ENCODE measurements around the gene STIL.
"Not testable (repeated sequence)": the region's sequence is repeated elsewhere in the genome, so short reads cannot be mapped to it uniquely, and the experiment has no call there.

The STIL gene

GRCh38 chr1:47313915-47314664 lies at the start of gene STIL:
STIL (minus strand) TSS chr1:47314147; CDS start chr1:47310319, 3,828 bp downstream.
- peaks cover 0 to 5% of the 10 kb centered on the region in 2 donors for H3K36me3 ChIP-seq (ENCODE audit: control insufficient read depth in 2 of 2, insufficient read depth in 2 of 2, low read length in 2 of 2)
- no peaks in the 10 kb centered on the region for H3K9me3 ChIP-seq (ENCODE audit: control insufficient read depth in 2 of 2, low read length in 2 of 2)
- H3K9ac ChIP-seq (ENCODE audit: low read depth in 1 of 2, low read length in 2 of 2), result peak within 1 kb of the TSS; percentile 77 to 81
- H3K4me1 ChIP-seq (ENCODE audit: control insufficient read depth in 2 of 2, insufficient read depth in 2 of 2, low read length in 2 of 2), result peaks cover 5 to 7% of the 10 kb centered on the region in 2 donors
- peak within 1 kb of the TSS; percentile 87 to 91 for H3K27ac ChIP-seq (ENCODE audit: low read depth in 2 of 2, low read length in 2 of 2)
- no peaks in the 10 kb centered on the region for H3K27me3 ChIP-seq (ENCODE audit: control insufficient read depth in 2 of 2, insufficient read depth in 2 of 2, low read length in 2 of 2)
- H3K4me3 ChIP-seq (ENCODE audit: low read length in 2 of 2), result peak within 1 kb of the TSS; percentile 75 to 94

GRCh38 chr1:47362828-47363227 lies 48.9 kb upstream of the STIL start:
- Histone ChIP-seq H3K4me3 (ENCODE audit: low read length in 2 of 2) (no peak overlapping the region), H3K9ac (ENCODE audit: low read depth in 1 of 2, low read length in 2 of 2) (no peak overlapping the region), H3K9me3 (ENCODE audit: control insufficient read depth in 2 of 2, low read length in 2 of 2) (no peaks in the 10 kb centered on the region), H3K36me3 (ENCODE audit: control insufficient read depth in 2 of 2, insufficient read depth in 2 of 2, low read length in 2 of 2) (no peaks in the 10 kb centered on the region), H3K27ac (ENCODE audit: low read depth in 2 of 2, low read length in 2 of 2) (no peak overlapping the region), H3K27me3 (ENCODE audit: control insufficient read depth in 2 of 2, insufficient read depth in 2 of 2, low read length in 2 of 2) (no peaks in the 10 kb centered on the region), H3K4me1 (ENCODE audit: control insufficient read depth in 2 of 2, insufficient read depth in 2 of 2, low read length in 2 of 2) (no peaks in the 10 kb centered on the region)

GRCh38 chr1:47361380-47361779 lies 47.4 kb upstream of the STIL start:
- H3K9me3 ChIP-seq (ENCODE audit: control insufficient read depth in 2 of 2, low read length in 2 of 2), result no peaks in the 10 kb centered on the region
- H3K27ac ChIP-seq (ENCODE audit: low read depth in 2 of 2, low read length in 2 of 2), result no peak overlapping the region
- H3K9ac ChIP-seq (ENCODE audit: low read depth in 1 of 2, low read length in 2 of 2), result no peak overlapping the region
- no peaks in the 10 kb centered on the region for H3K4me1 ChIP-seq (ENCODE audit: control insufficient read depth in 2 of 2, insufficient read depth in 2 of 2, low read length in 2 of 2)
- H3K4me3 ChIP-seq (ENCODE audit: low read length in 2 of 2), result no peak overlapping the region
- H3K27me3 ChIP-seq (ENCODE audit: control insufficient read depth in 2 of 2, insufficient read depth in 2 of 2, low read length in 2 of 2), result no peaks in the 10 kb centered on the region
- no peaks in the 10 kb centered on the region for H3K36me3 ChIP-seq (ENCODE audit: control insufficient read depth in 2 of 2, insufficient read depth in 2 of 2, low read length in 2 of 2)

GRCh38 chr1:47351305-47351704 lies 37.4 kb upstream of the STIL start:
- peaks cover 4 to 6% of the 10 kb centered on the region in 2 donors for H3K36me3 ChIP-seq (ENCODE audit: control insufficient read depth in 2 of 2, insufficient read depth in 2 of 2, low read length in 2 of 2)
- no peak overlapping the region for H3K9ac ChIP-seq (ENCODE audit: low read depth in 1 of 2, low read length in 2 of 2)
- H3K4me3 ChIP-seq (ENCODE audit: low read length in 2 of 2), result no peak overlapping the region
- H3K4me1 ChIP-seq (ENCODE audit: control insufficient read depth in 2 of 2, insufficient read depth in 2 of 2, low read length in 2 of 2), result peaks cover 4% of the 10 kb centered on the region in 2 donors
- H3K27me3 ChIP-seq (ENCODE audit: control insufficient read depth in 2 of 2, insufficient read depth in 2 of 2, low read length in 2 of 2), result no peaks in the 10 kb centered on the region
- no peak overlapping the region for H3K27ac ChIP-seq (ENCODE audit: low read depth in 2 of 2, low read length in 2 of 2)
- no peaks in the 10 kb centered on the region for H3K9me3 ChIP-seq (ENCODE audit: control insufficient read depth in 2 of 2, low read length in 2 of 2)

- no peaks in the 10 kb centered on the region for H3K27me3 ChIP-seq (ENCODE audit: control insufficient read depth in 2 of 2, insufficient read depth in 2 of 2, low read length in 2 of 2)
- peaks cover 4% of the 10 kb centered on the region in 2 donors for H3K4me1 ChIP-seq (ENCODE audit: control insufficient read depth in 2 of 2, insufficient read depth in 2 of 2, low read length in 2 of 2)
- H3K27ac ChIP-seq (ENCODE audit: low read depth in 2 of 2, low read length in 2 of 2), result no peak overlapping the region
- H3K36me3 ChIP-seq (ENCODE audit: control insufficient read depth in 2 of 2, insufficient read depth in 2 of 2, low read length in 2 of 2), result peaks cover 4 to 10% of the 10 kb centered on the region in 2 donors
- no peak overlapping the region for H3K4me3 ChIP-seq (ENCODE audit: low read length in 2 of 2)
- no peak overlapping the region for H3K9ac ChIP-seq (ENCODE audit: low read depth in 1 of 2, low read length in 2 of 2)
- no peaks in the 10 kb centered on the region for H3K9me3 ChIP-seq (ENCODE audit: control insufficient read depth in 2 of 2, low read length in 2 of 2)
These were observed 34.3 kb upstream of the STIL start for GRCh38 chr1:47348246-47348645.

- Histone ChIP-seq H3K9me3 (ENCODE audit: control insufficient read depth in 2 of 2, low read length in 2 of 2) (no peaks in the 10 kb centered on the region), H3K4me1 (ENCODE audit: control insufficient read depth in 2 of 2, insufficient read depth in 2 of 2, low read length in 2 of 2) (peaks cover 4% of the 10 kb centered on the region in 2 donors)
These were observed 33.8 kb upstream of the STIL start for GRCh38 chr1:47347735-47348134.

GRCh38 chr1:47346979-47347378 lies 33.0 kb upstream of the STIL start:
- not testable (repeated sequence) for H3K9ac ChIP-seq (ENCODE audit: low read depth in 1 of 2, low read length in 2 of 2); H3K9me3 ChIP-seq (ENCODE audit: control insufficient read depth in 2 of 2, low read length in 2 of 2); H3K4me1 ChIP-seq (ENCODE audit: control insufficient read depth in 2 of 2, insufficient read depth in 2 of 2, low read length in 2 of 2); H3K27ac ChIP-seq (ENCODE audit: low read depth in 2 of 2, low read length in 2 of 2); H3K36me3 ChIP-seq (ENCODE audit: control insufficient read depth in 2 of 2, insufficient read depth in 2 of 2, low read length in 2 of 2); H3K27me3 ChIP-seq (ENCODE audit: control insufficient read depth in 2 of 2, insufficient read depth in 2 of 2, low read length in 2 of 2); H3K4me3 ChIP-seq (ENCODE audit: low read length in 2 of 2)

More at GRCh38 chr1:47347735-47348134, 33.8 kb upstream of the STIL start:
- Histone ChIP-seq H3K9ac (ENCODE audit: low read depth in 1 of 2, low read length in 2 of 2) (no peak overlapping the region), H3K36me3 (ENCODE audit: control insufficient read depth in 2 of 2, insufficient read depth in 2 of 2, low read length in 2 of 2) (peaks cover 4 to 10% of the 10 kb centered on the region in 2 donors), H3K4me3 (ENCODE audit: low read length in 2 of 2) (no peak overlapping the region), H3K27me3 (ENCODE audit: control insufficient read depth in 2 of 2, insufficient read depth in 2 of 2, low read length in 2 of 2) (no peaks in the 10 kb centered on the region), H3K27ac (ENCODE audit: low read depth in 2 of 2, low read length in 2 of 2) (no peak overlapping the region)

GRCh38 chr1:47340227-47340626 lies 26.3 kb upstream of the STIL start:
- Histone ChIP-seq H3K9ac (ENCODE audit: low read depth in 1 of 2, low read length in 2 of 2) (no peak overlapping the region), H3K27ac (ENCODE audit: low read depth in 2 of 2, low read length in 2 of 2) (no peak overlapping the region), H3K36me3 (ENCODE audit: control insufficient read depth in 2 of 2, insufficient read depth in 2 of 2, low read length in 2 of 2) (peaks cover 0 to 2% of the 10 kb centered on the region in 2 donors), H3K4me3 (ENCODE audit: low read length in 2 of 2) (no peak overlapping the region), H3K4me1 (ENCODE audit: control insufficient read depth in 2 of 2, insufficient read depth in 2 of 2, low read length in 2 of 2) (peaks cover under 1 to 7% of the 10 kb centered on the region in 2 donors), H3K27me3 (ENCODE audit: control insufficient read depth in 2 of 2, insufficient read depth in 2 of 2, low read length in 2 of 2) (no peaks in the 10 kb centered on the region), H3K9me3 (ENCODE audit: control insufficient read depth in 2 of 2, low read length in 2 of 2) (no peaks in the 10 kb centered on the region)

GRCh38 chr1:47338249-47339077 lies 24.5 kb upstream of the STIL start:
- Histone ChIP-seq H3K9ac (ENCODE audit: low read depth in 1 of 2, low read length in 2 of 2) (no peak overlapping the region), H3K4me1 (ENCODE audit: control insufficient read depth in 2 of 2, insufficient read depth in 2 of 2, low read length in 2 of 2) (peaks cover 4 to 11% of the 10 kb centered on the region in 2 donors), H3K27ac (ENCODE audit: low read depth in 2 of 2, low read length in 2 of 2) (no peak overlapping the region), H3K36me3 (ENCODE audit: control insufficient read depth in 2 of 2, insufficient read depth in 2 of 2, low read length in 2 of 2) (peaks cover 0 to 1% of the 10 kb centered on the region in 2 donors), H3K9me3 (ENCODE audit: control insufficient read depth in 2 of 2, low read length in 2 of 2) (no peaks in the 10 kb centered on the region), H3K27me3 (ENCODE audit: control insufficient read depth in 2 of 2, insufficient read depth in 2 of 2, low read length in 2 of 2) (no peaks in the 10 kb centered on the region), H3K4me3 (ENCODE audit: low read length in 2 of 2) (no peak overlapping the region)

GRCh38 chr1:47337350-47337749 lies 23.4 kb upstream of the STIL start:
- H3K4me1 ChIP-seq (ENCODE audit: control insufficient read depth in 2 of 2, insufficient read depth in 2 of 2, low read length in 2 of 2), result peaks cover 11 to 21% of the 10 kb centered on the region in 2 donors
- H3K4me3 ChIP-seq (ENCODE audit: low read length in 2 of 2), result no peak overlapping the region
- H3K9ac ChIP-seq (ENCODE audit: low read depth in 1 of 2, low read length in 2 of 2), result no peak overlapping the region
- no peaks in the 10 kb centered on the region for H3K9me3 ChIP-seq (ENCODE audit: control insufficient read depth in 2 of 2, low read length in 2 of 2)
- H3K27ac ChIP-seq (ENCODE audit: low read depth in 2 of 2, low read length in 2 of 2), result no peak overlapping the region
- no peaks in the 10 kb centered on the region for H3K36me3 ChIP-seq (ENCODE audit: control insufficient read depth in 2 of 2, insufficient read depth in 2 of 2, low read length in 2 of 2)
- no peaks in the 10 kb centered on the region for H3K27me3 ChIP-seq (ENCODE audit: control insufficient read depth in 2 of 2, insufficient read depth in 2 of 2, low read length in 2 of 2)

Measured in mucosa of rectum (tissue), 2 donors.